NCI-H748 (cell line): Measurements from ENCODE around the gene CCND3.
A peak's percentile ranks its signal among the peaks of the same experiment; 100 is the strongest.

Source experiments
- DNase-seq: peaks from one replicate; lab custom pipeline; 2025; ENCODE audit not compliant: unreplicated experiment; lab: John Stamatoyannopoulos, UW

The CCND3 gene

GRCh38 chr6:41941280-41942066, at the start of gene CCND3:
Gene CCND3, minus strand, starts transcription at chr6:41941808. Its CDS starts 159 bp downstream, at chr6:41941649.
- DNase-seq = peak; percentile 97

DNA sequence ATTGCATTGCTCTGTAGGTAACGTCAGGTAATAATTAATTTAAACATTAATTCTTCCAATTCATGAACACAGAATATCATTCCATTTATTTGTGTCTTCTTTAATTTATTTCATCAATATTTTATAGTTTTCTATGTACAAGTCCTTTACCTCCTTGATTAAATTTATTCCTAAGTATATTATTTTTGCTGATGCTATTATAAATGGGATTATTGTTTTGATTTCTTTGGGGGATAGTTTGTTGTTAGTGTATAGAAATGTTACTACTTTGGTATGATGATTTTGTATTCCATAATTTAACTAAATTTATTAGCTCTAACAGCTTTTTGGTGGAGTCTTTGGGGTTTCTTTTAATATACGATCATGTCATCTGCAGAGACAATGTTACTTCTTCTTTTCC, 44.7 kb upstream of the CCND3 start:
- DNase-seq = no peak

- peak; percentile 29 for DNase-seq
These were observed 43.0 kb upstream of the CCND3 start for GRCh38 chr6:41984623-41985022.

DNA sequence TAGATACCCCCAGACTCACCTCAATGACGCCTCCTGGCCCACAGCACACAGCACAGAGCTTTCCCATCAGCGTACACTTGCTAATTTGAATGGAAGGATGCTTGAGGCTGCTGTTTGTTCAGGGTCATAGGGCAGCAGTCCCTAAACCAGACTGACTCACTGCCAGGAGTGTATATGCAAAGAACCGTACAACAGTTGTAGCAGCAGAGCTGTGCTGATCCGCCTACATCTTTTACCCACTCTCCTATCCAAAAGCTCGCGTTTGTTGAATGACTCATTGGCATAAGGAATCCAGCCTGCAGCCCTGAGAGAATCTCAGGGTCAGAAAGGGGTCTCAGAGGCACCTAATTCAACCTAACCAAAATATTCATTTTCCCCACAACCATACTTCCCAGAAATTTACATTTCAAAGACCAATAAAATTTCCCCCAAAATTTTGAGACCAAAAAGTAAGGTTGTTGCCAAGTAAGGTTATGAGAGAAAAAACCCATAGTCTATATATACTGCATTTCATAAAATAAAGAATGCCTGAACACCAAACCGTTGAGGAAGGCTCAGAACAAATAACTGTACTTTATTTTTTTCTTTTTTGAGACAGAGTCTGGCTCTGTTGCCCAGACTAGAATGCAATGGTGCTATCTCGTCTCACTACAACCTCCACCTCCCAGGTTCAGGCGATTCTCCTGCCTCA, 35.3 kb upstream of the CCND3 start:
- no peak for DNase-seq

DNA sequence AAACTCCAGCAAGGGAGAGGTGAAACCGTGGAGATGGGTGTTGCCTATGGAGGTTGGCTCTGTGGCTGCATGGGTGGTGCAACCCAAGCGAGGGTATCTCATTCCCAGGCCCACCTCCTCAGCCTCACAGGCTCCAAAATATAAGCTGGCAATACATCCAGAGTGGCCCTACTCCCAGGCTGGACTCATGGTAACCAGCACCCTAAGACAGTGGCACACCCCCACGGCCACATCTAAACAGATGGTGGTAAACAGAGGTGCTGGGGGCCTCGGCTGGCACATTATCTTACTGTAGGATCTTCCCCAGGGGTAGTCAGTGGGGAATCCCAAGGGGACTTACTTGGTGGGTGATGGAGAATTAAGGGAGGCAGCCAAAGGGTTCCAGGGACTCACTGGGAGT, 33.7 kb upstream of the CCND3 start:
- DNase-seq = no peak

- DNase-seq = no peak
These were observed 32.7 kb upstream of the CCND3 start for GRCh38 chr6:41974281-41974825.

DNA sequence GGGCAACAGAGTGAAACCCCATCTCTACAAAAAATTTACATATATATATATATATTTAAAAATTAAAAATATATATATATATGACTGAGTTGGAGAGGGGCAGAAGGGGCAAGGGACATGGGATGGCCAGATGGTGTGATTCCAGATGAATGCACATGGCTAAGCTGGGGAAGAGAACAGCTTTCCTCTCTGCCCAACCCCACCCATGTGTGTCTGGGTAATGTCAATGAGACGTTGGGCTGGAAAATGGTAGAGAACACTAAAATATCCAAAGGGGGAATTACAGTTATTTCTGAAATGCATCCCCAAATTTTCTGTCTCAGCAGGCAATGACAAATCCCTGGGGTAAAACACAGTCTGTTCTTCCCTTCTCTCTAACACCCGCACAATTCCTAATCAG, 31.2 kb upstream of the CCND3 start:
- no peak for DNase-seq

- no peak for DNase-seq
These were observed 28.8 kb upstream of the CCND3 start for GRCh38 chr6:41970436-41970846.

- DNase-seq = no peak
These were observed 26.0 kb upstream of the CCND3 start for GRCh38 chr6:41967312-41968287.

- DNase-seq = no peak
These were observed 25.3 kb upstream of the CCND3 start for GRCh38 chr6:41966961-41967311.

GRCh38 chr6:41966214-41966920, 24.8 kb upstream of the CCND3 start:
- DNase-seq = no peak

DNA sequence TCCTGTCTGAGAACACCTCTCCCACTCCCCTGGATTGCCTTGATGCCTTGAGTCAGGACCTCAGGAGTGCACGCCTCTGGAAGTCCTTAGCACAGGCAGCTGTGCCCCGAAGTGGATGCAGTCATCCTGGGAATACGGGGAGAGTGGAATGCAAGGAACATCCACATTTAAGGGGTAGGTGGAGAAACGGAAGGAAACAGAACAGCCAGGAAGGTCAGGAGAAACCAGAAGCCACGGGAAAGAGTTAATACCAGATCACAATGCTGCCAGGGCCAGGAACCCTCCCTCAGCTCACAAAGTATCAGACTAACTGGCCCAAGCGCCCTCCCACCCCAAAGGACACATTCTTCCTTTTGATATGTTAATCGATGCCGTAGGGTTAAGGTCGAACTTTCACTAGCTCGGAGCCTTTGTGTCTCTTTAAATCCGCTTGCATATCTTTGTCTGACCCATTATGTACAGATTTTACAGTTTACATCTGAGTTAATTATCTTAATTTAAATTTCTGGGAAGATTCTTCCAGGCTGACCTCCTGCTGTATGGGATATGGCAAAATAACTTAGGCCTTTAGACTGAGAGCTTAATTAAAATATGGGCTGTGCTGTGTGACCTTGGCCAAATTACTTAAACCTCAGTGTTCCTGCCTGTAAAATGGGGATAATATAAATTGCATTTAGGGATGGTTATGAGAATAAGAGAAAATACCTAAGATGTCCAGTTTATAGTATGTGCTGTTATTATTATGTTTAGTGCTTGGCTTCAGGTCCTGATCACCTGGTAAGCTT, 24.0 kb upstream of the CCND3 start:
- no peak for DNase-seq

DNA sequence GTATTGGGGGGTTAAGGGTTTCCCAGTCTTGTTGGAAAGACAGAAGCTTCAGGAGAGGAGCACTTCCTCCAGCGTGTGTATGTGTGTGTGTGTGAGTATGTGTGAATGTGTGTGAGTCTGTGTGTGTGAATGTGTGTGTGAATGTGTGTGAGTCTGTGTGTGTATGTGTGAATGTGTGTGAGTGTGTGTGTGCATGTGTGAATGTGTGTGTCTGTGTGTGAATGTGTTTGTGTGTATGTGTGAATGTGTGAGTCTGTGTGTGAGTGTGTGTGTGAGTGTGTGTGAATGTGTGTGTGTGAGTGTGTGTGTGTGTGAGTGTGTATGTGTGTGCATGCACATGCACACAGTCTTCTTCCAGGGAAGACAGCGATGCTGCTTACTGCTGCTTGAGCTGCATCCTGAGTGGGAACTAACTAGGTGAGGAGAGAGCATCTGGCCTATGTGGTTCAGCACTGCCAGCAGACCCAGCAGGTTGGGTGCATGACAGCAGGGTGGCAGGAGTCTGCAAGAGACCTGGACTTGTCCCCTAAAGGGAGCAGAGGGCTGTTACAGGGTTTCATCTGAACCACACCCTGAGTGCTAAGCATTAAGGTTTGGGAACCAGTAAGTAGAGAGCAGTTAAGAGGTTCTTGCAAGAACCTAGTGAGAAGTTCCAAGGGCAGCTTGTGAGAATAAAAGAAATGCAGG, 22.7 kb upstream of the CCND3 start:
- no peak for DNase-seq

DNA sequence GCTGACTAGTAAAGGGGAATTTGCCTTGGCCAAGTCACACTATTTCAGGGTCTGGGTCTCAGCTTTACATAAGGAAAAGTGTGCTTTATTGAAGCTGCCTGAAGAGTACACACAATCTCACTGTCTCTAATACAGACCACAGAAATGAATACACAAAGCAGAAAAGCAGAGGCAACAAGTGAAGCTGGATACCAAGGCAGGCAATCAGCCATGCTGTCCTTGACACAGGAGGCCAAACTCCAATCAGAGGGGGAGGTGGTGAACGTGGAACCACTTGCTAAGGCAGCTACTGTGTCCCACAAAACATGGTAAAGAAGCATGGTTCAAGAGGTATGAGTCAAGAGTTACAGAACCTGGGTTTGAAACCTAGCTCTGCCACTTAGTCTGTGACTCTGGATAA, 21.8 kb upstream of the CCND3 start:
- DNase-seq = no peak

DNA sequence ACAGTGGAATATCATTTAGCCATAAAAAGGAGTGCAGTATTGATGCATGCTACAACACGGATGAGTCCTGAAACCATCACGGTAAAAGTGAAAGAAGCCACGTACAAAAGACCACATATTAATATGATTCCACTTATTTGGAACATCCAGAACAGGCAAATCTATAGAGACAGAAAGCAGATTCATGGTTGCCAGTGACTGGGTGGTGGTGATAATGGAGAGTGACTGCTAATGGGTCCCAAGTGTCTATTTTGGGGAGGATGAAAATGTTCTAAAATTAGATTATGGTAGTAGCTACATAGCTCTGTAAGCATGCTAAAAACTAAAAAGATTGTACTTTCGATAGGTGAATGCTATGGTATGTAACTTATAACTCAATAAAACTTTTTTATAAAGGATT, 18.4 kb upstream of the CCND3 start:
- DNase-seq = no peak

DNA sequence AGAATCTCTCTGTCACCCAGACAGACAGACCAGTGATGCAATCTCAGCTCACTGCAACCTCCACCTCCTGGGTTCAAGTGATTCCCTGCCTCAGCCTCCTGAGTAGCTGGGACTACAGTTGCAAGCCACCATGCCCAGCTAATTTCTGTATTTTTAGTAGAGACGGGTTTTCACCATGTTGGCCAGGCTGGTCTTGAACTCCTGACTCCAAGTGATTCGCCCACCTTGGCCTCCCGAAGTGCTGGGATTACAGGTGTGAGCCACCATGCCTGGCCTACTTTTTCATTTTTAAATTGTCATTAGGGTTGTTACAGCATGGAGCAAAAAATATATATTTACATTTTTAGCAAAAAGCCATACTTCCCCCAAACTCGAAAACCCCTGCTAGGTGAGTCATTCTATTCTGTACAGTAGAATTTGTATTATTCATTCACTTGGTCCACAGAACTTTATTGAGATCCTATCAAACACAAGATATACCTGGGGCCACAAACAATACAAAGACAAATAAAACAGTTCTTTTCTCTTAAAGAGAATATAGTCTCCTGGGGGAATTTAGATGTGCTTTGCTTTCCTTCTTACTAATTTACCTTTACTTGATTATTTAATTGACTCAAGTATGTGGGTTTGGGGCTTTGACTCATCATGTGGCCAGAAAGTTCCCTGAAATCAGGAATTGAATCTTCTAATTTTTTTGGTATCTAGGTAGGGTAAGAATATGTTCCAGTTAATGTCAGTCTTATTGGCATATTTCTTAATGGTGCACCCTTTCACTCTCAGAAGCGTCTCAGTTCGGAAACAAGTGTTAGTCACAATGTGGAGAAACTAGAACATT, 16.6 kb upstream of the CCND3 start:
- DNase-seq = no peak

DNA sequence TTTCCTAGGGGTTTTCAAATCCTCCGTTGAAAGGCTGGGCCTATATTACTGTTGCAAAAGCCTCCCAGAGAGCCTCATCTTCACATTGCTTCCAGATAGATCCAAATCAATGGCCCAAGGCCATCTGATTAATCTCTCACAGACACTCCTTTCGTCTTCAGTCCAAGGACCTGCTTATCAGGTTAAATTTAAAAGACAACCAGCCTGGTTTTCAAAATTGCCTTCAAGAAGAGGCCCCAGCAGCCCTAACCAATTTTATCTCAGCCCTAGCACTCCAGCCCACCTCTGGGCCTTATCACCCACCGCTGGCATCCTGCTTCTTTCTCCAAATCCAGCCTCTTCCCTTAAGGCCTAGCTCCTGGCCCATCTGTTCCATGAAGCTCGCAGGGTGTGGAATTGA, 15.5 kb upstream of the CCND3 start:
- no peak for DNase-seq

- DNase-seq = no peak
These were observed 13.8 kb upstream of the CCND3 start for GRCh38 chr6:41955412-41955811.
